Measurements from ENCODE around the gene HRH4.
A peak's percentile ranks its signal among the peaks of the same experiment; 100 is the strongest.

The HRH4 gene

GRCh38 chr18:24420551-24420950 is 39.9 kb upstream of the HRH4 start:
- no peak overlapping the region for H3K4ac ChIP-seq (ENCODE audit: low read length)
- H2BK12ac ChIP-seq (ENCODE audit: low read length) = no peak overlapping the region
- no peak overlapping the region for H2AK5ac ChIP-seq (ENCODE audit: low read depth, low read length)
- WGBS, 2 donors (ENCODE audit: extremely low coverage in 2 of 2, insufficient read length in 2 of 2, insufficient replicate concordance in 1 of 2) = no CpG with 5 or more reads among the region's 4 CpGs
- H3K79me1 ChIP-seq (ENCODE audit: low read depth, low read length) = no peaks in the 10 kb centered on the region
- H2BK15ac ChIP-seq (ENCODE audit: low read length) = no peak overlapping the region
- no peak overlapping the region for H3K4me3 ChIP-seq (ENCODE audit: low read length in 2 of 2)
- H3K9me3 ChIP-seq (replicated peaks in 1 of 2; ENCODE audit: control insufficient read depth in 2 of 2, insufficient read depth in 1 of 2, low read depth in 1 of 2, low read length in 2 of 2) = no peaks in the 10 kb centered on the region
- H2BK5ac ChIP-seq (ENCODE audit: low read length) = no peak overlapping the region
- H3K27ac ChIP-seq (replicated peaks; ENCODE audit: low read length) = no peak overlapping the region
- H3K9ac ChIP-seq (ENCODE audit: low read depth, low read length, poor library complexity) = no peak overlapping the region
- no peak overlapping the region for H2BK120ac ChIP-seq (ENCODE audit: low read depth, low read length)
- H3K36me3 ChIP-seq (replicated peaks in 1 of 2; ENCODE audit: control insufficient read depth in 2 of 2, insufficient read depth in 2 of 2, low read length in 2 of 2) = no peaks in the 10 kb centered on the region
- DNase-seq (ENCODE audit: low spot score) = no peak
- no peak overlapping the region for H3K23ac ChIP-seq (ENCODE audit: low read depth, low read length, poor library complexity)
- H4K91ac ChIP-seq (ENCODE audit: low read depth, low read length, poor library complexity) = no peak overlapping the region
- H3K14ac ChIP-seq (ENCODE audit: low read length) = no peak overlapping the region
- H3K4me1 ChIP-seq (ENCODE audit: control insufficient read depth in 2 of 2, insufficient read depth in 1 of 2, low read depth in 1 of 2, low read length in 2 of 2) = no peaks in the 10 kb centered on the region
- H3K18ac ChIP-seq (ENCODE audit: low read length) = no peak overlapping the region
- H2AFZ ChIP-seq (ENCODE audit: low read length) = no peak overlapping the region
- no peak overlapping the region for H3K4me2 ChIP-seq (ENCODE audit: insufficient read depth, low read length, poor library complexity, severe bottlenecking)
- H3K27me3 ChIP-seq (ENCODE audit: control insufficient read depth in 3 of 3, insufficient read depth in 3 of 3, low read depth in 1 of 3, low read length in 3 of 3) = peaks cover 0 to 20% (median 0%) of the 10 kb centered on the region in 3 experiments
- no peak overlapping the region for H4K8ac ChIP-seq (ENCODE audit: low read depth, low read length)

DNA sequence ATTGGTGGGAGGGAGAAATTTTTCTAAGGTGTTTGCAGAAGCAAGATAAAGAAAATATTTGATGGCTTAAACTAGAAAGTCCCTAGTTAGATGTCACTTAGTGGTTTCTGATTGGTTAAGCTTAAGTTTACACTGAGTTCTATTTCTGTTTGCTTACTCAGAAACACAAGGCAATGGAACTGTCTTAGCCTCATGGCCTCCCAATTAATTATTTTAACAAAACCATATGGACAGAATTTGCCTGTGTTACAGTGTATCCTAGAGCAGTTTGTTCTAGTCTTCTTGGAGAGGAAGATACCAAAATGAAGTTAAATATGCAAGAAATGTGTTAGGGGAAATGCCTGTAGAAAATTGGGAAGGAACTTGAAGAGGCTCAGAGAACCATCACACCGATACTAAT is 38.6 kb upstream of the HRH4 start:
- peaks cover 0 to 20% (median 0%) of the 10 kb centered on the region in 3 experiments for H3K27me3 ChIP-seq (ENCODE audit: control insufficient read depth in 3 of 3, insufficient read depth in 3 of 3, low read depth in 1 of 3, low read length in 3 of 3)
- H3K27ac ChIP-seq (replicated peaks; ENCODE audit: low read length) = no peak overlapping the region

DNA sequence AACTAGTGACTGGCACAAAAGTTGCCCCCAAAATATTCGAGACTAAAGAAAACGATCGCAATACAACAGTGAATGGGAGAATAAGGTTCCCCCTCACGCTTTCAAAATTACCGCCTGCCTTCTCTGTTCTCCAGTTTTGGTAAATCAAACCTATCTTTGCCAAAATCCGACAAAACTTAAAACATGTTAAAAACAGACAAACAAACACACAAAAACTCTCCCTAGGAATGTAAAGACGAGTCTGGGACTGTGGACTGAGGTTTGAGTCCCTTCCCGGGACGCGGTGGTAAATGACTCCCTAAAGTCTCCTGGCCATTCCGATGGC is 34.4 kb upstream of the HRH4 start:
- H2AK5ac ChIP-seq (ENCODE audit: low read depth, low read length) = no peak overlapping the region
- peak overlapping the region; percentile 67 for H3K4me2 ChIP-seq (ENCODE audit: insufficient read depth, low read length, poor library complexity, severe bottlenecking)
- H3K18ac ChIP-seq (ENCODE audit: low read length) = peak overlapping the region; percentile 98
- no peak overlapping the region for H4K8ac ChIP-seq (ENCODE audit: low read depth, low read length)
- H3K79me1 ChIP-seq (ENCODE audit: low read depth, low read length) = no peaks in the 10 kb centered on the region
- H2AFZ ChIP-seq (ENCODE audit: low read length) = peak overlapping the region; percentile 91
- no peak overlapping the region for H4K91ac ChIP-seq (ENCODE audit: low read depth, low read length, poor library complexity)
- no peak overlapping the region for H2BK12ac ChIP-seq (ENCODE audit: low read length)
- no CpG with 5 or more reads among the region's 11 CpGs for WGBS, 2 donors (ENCODE audit: extremely low coverage in 2 of 2, insufficient read length in 2 of 2, insufficient replicate concordance in 1 of 2)
- H3K36me3 ChIP-seq (replicated peaks in 1 of 2; ENCODE audit: control insufficient read depth in 2 of 2, insufficient read depth in 2 of 2, low read length in 2 of 2) = peaks cover 0 to 24% of the 10 kb centered on the region in 2 donors
- H3K14ac ChIP-seq (ENCODE audit: low read length) = no peak overlapping the region
- H3K9me3 ChIP-seq (replicated peaks in 1 of 2; ENCODE audit: control insufficient read depth in 2 of 2, insufficient read depth in 1 of 2, low read depth in 1 of 2, low read length in 2 of 2) = no peaks in the 10 kb centered on the region
- H2BK15ac ChIP-seq (ENCODE audit: low read length) = no peak overlapping the region
- no peak for DNase-seq (ENCODE audit: low spot score)
- peak overlapping the region; percentile 91 for H2BK5ac ChIP-seq (ENCODE audit: low read length)
- H3K4me3 ChIP-seq (ENCODE audit: low read length in 2 of 2) = peak overlapping the region; percentile 75 to 78
- peaks cover 0 to 20% (median 0%) of the 10 kb centered on the region in 3 experiments for H3K27me3 ChIP-seq (ENCODE audit: control insufficient read depth in 3 of 3, insufficient read depth in 3 of 3, low read depth in 1 of 3, low read length in 3 of 3)
- peak overlapping the region; percentile 92 for H3K23ac ChIP-seq (ENCODE audit: low read depth, low read length, poor library complexity)
- peak overlapping the region; percentile 94 for H3K27ac ChIP-seq (replicated peaks; ENCODE audit: low read length)
- H3K4me1 ChIP-seq (ENCODE audit: control insufficient read depth in 2 of 2, insufficient read depth in 1 of 2, low read depth in 1 of 2, low read length in 2 of 2) = no peaks in the 10 kb centered on the region
- no peak overlapping the region for H2BK120ac ChIP-seq (ENCODE audit: low read depth, low read length)
- H3K9ac ChIP-seq (ENCODE audit: low read depth, low read length, poor library complexity) = peak overlapping the region; percentile 50
- H3K4ac ChIP-seq (ENCODE audit: low read length) = no peak overlapping the region

More for the DNA sequence above, 38.6 kb upstream of the HRH4 start:
- H2BK120ac ChIP-seq (ENCODE audit: low read depth, low read length) = no peak overlapping the region
- H2BK5ac ChIP-seq (ENCODE audit: low read length) = no peak overlapping the region
- no peak overlapping the region for H3K4me2 ChIP-seq (ENCODE audit: insufficient read depth, low read length, poor library complexity, severe bottlenecking)
- H3K9me3 ChIP-seq (replicated peaks in 1 of 2; ENCODE audit: control insufficient read depth in 2 of 2, insufficient read depth in 1 of 2, low read depth in 1 of 2, low read length in 2 of 2) = no peaks in the 10 kb centered on the region
- H3K18ac ChIP-seq (ENCODE audit: low read length) = no peak overlapping the region
- H3K9ac ChIP-seq (ENCODE audit: low read depth, low read length, poor library complexity) = no peak overlapping the region
- no peak overlapping the region for H3K14ac ChIP-seq (ENCODE audit: low read length)
- no peaks in the 10 kb centered on the region for H3K36me3 ChIP-seq (replicated peaks in 1 of 2; ENCODE audit: control insufficient read depth in 2 of 2, insufficient read depth in 2 of 2, low read length in 2 of 2)
- H2BK12ac ChIP-seq (ENCODE audit: low read length) = no peak overlapping the region
- no peak overlapping the region for H2AK5ac ChIP-seq (ENCODE audit: low read depth, low read length)
- H4K8ac ChIP-seq (ENCODE audit: low read depth, low read length) = no peak overlapping the region
- H3K4me3 ChIP-seq (ENCODE audit: low read length in 2 of 2) = no peak overlapping the region
- WGBS, 2 donors (ENCODE audit: extremely low coverage in 2 of 2, insufficient read length in 2 of 2, insufficient replicate concordance in 1 of 2) = no CpG with 5 or more reads among the region's 1 CpG
- H3K4me1 ChIP-seq (ENCODE audit: control insufficient read depth in 2 of 2, insufficient read depth in 1 of 2, low read depth in 1 of 2, low read length in 2 of 2) = no peaks in the 10 kb centered on the region
- H3K23ac ChIP-seq (ENCODE audit: low read depth, low read length, poor library complexity) = no peak overlapping the region
- no peaks in the 10 kb centered on the region for H3K79me1 ChIP-seq (ENCODE audit: low read depth, low read length)
- no peak overlapping the region for H2BK15ac ChIP-seq (ENCODE audit: low read length)
- no peak overlapping the region for H2AFZ ChIP-seq (ENCODE audit: low read length)
- DNase-seq (ENCODE audit: low spot score) = no peak
- no peak overlapping the region for H4K91ac ChIP-seq (ENCODE audit: low read depth, low read length, poor library complexity)
- H3K4ac ChIP-seq (ENCODE audit: low read length) = no peak overlapping the region

DNA sequence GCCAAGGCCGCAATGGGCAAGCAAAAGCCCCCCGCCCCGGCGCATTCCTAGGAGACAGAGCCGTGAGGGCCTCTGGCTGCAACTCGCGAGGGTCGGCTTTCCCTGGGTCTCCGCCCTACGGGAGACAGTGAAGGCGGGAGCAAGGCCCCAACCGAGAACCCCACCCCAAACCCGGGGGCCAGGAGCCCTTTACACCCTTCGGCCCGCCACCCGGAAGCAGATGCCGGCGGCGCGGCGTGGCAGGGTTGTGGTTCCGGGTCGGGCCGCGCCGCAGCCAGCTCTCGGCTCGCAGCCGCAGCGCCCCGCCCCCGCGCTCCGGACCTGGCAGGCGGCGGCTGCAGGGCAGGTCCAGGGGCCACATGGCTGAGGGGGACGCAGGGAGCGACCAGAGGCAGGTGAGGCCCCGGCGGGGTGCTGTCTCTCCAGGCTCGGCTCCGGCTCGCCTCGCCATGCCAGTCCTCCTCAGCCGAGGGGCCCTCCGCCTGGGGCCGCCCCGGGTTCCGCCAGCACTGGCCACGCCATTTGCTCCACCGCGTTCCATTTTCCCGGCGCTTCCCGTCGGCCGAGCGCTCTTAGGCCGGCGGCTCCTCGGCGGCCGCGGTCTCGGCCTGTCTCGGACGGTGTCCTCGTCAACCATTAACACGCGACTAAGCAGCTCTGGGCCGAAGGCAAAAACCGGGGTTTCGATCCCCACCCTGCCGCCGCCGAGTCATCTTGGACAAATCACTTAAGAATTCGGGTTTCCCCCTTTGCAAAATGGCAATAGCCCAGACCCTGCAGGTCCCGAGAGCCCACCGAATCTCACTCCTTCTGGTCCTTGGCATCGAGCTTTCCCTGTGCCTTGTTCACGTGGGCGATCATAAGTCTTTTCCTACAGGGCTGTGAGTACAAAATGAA is 33.8 kb upstream of the HRH4 start, which contains the start of gene IMPACT:
TSS of gene IMPACT (plus strand) at position 273 of the 897 bp plus-strand sequence. CDS start at position 360, 87 bp downstream.
- Histone ChIP-seq H2BK5ac (ENCODE audit: low read length) (peak within 1 kb of the TSS; percentile 91), H2BK15ac (ENCODE audit: low read length) (no peak within 1 kb of the TSS), H2AK5ac (ENCODE audit: low read depth, low read length) (peak within 1 kb of the TSS; percentile 60), H3K4me2 (ENCODE audit: insufficient read depth, low read length, poor library complexity, severe bottlenecking) (peak within 1 kb of the TSS; percentile 67), H4K91ac (ENCODE audit: low read depth, low read length, poor library complexity) (peak within 1 kb of the TSS; percentile 40), H3K36me3 (replicated peaks in 1 of 2; ENCODE audit: control insufficient read depth in 2 of 2, insufficient read depth in 2 of 2, low read length in 2 of 2) (peaks cover 4 to 29% of the 10 kb centered on the region in 2 donors), H2BK120ac (ENCODE audit: low read depth, low read length) (no peak within 1 kb of the TSS), H3K4ac (ENCODE audit: low read length) (no peak within 1 kb of the TSS), H3K27ac (replicated peaks; ENCODE audit: low read length) (peak within 1 kb of the TSS; percentile 94), H3K23ac (ENCODE audit: low read depth, low read length, poor library complexity) (peak within 1 kb of the TSS; percentile 92), H4K8ac (ENCODE audit: low read depth, low read length) (no peak within 1 kb of the TSS), H3K4me1 (ENCODE audit: control insufficient read depth in 2 of 2, insufficient read depth in 1 of 2, low read depth in 1 of 2, low read length in 2 of 2) (no peaks in the 10 kb centered on the region), H3K4me3 (ENCODE audit: low read length in 2 of 2) (peak within 1 kb of the TSS; percentile 75 to 92), H3K14ac (ENCODE audit: low read length) (no peak within 1 kb of the TSS), H3K79me1 (ENCODE audit: low read depth, low read length) (no peaks in the 10 kb centered on the region), H3K9me3 (replicated peaks in 1 of 2; ENCODE audit: control insufficient read depth in 2 of 2, insufficient read depth in 1 of 2, low read depth in 1 of 2, low read length in 2 of 2) (no peaks in the 10 kb centered on the region), H2AFZ (ENCODE audit: low read length) (peak within 1 kb of the TSS; percentile 91), H3K18ac (ENCODE audit: low read length) (peak within 1 kb of the TSS; percentile 98), H3K27me3 (ENCODE audit: control insufficient read depth in 3 of 3, insufficient read depth in 3 of 3, low read depth in 1 of 3, low read length in 3 of 3) (peaks cover 0 to 18% (median 0%) of the 10 kb centered on the region in 3 experiments), H3K9ac (ENCODE audit: low read depth, low read length, poor library complexity) (peak within 1 kb of the TSS; percentile 88), H2BK12ac (ENCODE audit: low read length) (no peak within 1 kb of the TSS)
- peak; percentile 88 for DNase-seq (ENCODE audit: low spot score)
- WGBS, 2 donors (ENCODE audit: extremely low coverage in 2 of 2, insufficient read length in 2 of 2, insufficient replicate concordance in 1 of 2) = no CpG with 5 or more reads among the region's 82 CpGs

Measured in neuronal stem cell (in vitro differentiated cells).